ENCODE measurements around the gene KCNQ2. TPM values are rescaled to one million over a fixed set of nuclear protein-coding genes. Genes with fewer than 3 reads are reported as not detected.

KCNQ2 gene
- total RNA-seq, 4 donors from 2014 or later = not detected

- WGBS, 2 donors = 76 to 90% methylated on average over 4 to 6 of the region's 8 CpGs
- H3K27me3 ChIP-seq = peaks cover 0 to 96% (median 1%) of the 10 kb centered on the region in 4 donors
- intact Hi-C loops (cut with DNase I) = no loop called here
- H3K27ac ChIP-seq = no peak overlapping the region
- no peaks in the 10 kb centered on the region for H3K36me3 ChIP-seq
- H3K9me3 ChIP-seq = peaks cover 0 to 15% (median 0%) of the 10 kb centered on the region in 3 donors
- H3K4me3 ChIP-seq = no peak overlapping the region
- no peaks in the 10 kb centered on the region for H3K4me1 ChIP-seq
- TF ChIP-seq POLR2A (IDR thresholded peaks at IDR 0.05) = no peak
- TF ChIP-seq, protein P1, sequence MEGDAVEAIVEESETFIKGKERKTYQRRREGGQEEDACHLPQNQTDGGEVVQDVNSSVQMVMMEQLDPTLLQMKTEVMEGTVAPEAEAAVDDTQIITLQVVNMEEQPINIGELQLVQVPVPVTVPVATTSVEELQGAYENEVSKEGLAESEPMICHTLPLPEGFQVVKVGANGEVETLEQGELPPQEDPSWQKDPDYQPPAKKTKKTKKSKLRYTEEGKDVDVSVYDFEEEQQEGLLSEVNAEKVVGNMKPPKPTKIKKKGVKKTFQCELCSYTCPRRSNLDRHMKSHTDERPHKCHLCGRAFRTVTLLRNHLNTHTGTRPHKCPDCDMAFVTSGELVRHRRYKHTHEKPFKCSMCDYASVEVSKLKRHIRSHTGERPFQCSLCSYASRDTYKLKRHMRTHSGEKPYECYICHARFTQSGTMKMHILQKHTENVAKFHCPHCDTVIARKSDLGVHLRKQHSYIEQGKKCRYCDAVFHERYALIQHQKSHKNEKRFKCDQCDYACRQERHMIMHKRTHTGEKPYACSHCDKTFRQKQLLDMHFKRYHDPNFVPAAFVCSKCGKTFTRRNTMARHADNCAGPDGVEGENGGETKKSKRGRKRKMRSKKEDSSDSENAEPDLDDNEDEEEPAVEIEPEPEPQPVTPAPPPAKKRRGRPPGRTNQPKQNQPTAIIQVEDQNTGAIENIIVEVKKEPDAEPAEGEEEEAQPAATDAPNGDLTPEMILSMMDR (IDR thresholded peaks at IDR 0.05) = no peak
- no peak for DNase-seq
These were observed 32.8 kb upstream of the KCNQ2 start for GRCh38 chr20:63505281-63505680.

DNA sequence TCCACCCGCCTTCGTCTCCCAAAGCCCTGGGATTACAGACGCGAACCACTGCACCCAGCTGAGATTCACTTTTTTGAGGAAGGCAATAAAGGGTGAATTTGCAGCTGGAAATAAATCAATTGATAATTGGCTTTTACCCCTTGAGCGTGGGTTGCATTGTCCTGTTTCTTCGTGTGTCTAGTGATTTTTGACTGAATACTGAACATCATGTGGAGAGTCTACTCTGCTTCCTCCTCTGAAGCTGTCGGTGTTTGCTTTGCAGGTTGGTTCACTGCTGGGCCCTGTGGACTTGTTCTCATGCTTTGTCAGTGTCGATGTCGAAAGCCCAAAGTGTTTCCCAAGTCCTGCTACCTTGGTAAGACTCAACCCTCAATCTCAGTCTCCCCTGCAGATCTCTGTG lies 32.2 kb upstream of the KCNQ2 start:
- peaks cover under 1 to 2% (median under 1%) of the 10 kb centered on the region in 3 donors for H3K4me1 ChIP-seq
- TF ChIP-seq, protein P1 (IDR thresholded peaks at IDR 0.05) = no peak
- no peak for TF ChIP-seq POLR2A (IDR thresholded peaks at IDR 0.05)
- no peak overlapping the region for H3K27ac ChIP-seq
- no peak for DNase-seq
- peaks cover 0 to 96% (median 4%) of the 10 kb centered on the region in 4 donors for H3K27me3 ChIP-seq
- H3K4me3 ChIP-seq = no peak overlapping the region
- peaks cover 0 to 15% (median 0%) of the 10 kb centered on the region in 3 donors for H3K9me3 ChIP-seq
- no peaks in the 10 kb centered on the region for H3K36me3 ChIP-seq
- intact Hi-C loops (cut with DNase I) = no loop called here
- WGBS, 2 donors = 86 to 91% methylated on average over 8 to 9 of the region's 9 CpGs

DNA sequence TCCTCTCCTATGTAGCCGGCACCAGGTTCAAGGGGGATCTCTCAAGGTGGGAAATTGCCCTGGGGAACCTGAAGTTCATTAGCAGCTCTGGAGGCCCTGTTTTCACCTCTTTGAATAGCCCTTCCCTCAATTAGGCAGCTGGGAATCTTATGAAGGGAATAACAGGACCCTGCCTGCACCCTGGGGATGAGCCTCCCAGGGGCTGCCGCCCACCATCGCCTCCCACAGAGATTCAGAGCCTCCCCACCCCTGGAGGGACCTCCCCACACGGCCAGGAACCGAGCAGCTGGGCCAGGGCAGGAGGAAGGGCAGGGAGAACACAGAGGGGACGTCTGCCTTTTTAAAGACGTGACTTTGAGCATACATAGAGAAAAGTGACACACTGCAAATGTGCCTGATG lies 31.1 kb upstream of the KCNQ2 start:
- H3K36me3 ChIP-seq = no peaks in the 10 kb centered on the region
- no peak overlapping the region for H3K4me3 ChIP-seq
- H3K27me3 ChIP-seq = peaks cover 0 to 98% (median 7%) of the 10 kb centered on the region in 4 donors
- TF ChIP-seq, protein P1 (IDR thresholded peaks at IDR 0.05) = no peak
- TF ChIP-seq POLR2A (IDR thresholded peaks at IDR 0.05) = no peak
- H3K4me1 ChIP-seq = peaks cover 5 to 14% (median 12%) of the 10 kb centered on the region in 3 donors
- H3K27ac ChIP-seq = no peak overlapping the region
- DNase-seq = no peak
- WGBS, 2 donors = 21 to 33% methylated on average over 2 to 3 of the region's 7 CpGs
- H3K9me3 ChIP-seq = peaks cover 0 to 15% (median 0%) of the 10 kb centered on the region in 3 donors
- intact Hi-C loops (cut with DNase I) = no loop called here

- WGBS, 2 donors = no CpG with 5 or more reads among the region's 15 CpGs
These were observed 30.3 kb upstream of the KCNQ2 start for GRCh38 chr20:63502671-63503172.

More at GRCh38 chr20:63502671-63503172, 30.3 kb upstream of the KCNQ2 start:
- Histone ChIP-seq H3K4me3 (no peak overlapping the region), H3K4me1 (peaks cover 9 to 22% (median 20%) of the 10 kb centered on the region in 3 donors), H3K36me3 (no peaks in the 10 kb centered on the region), H3K9me3 (peaks cover 0 to 15% (median 0%) of the 10 kb centered on the region in 3 donors), H3K27ac (no peak overlapping the region), H3K27me3 (peaks cover 0 to 98% (median 14%) of the 10 kb centered on the region in 4 donors)
- DNase-seq = no peak
- TF ChIP-seq, protein P1 (IDR thresholded peaks at IDR 0.05) = no peak
- no peak for TF ChIP-seq POLR2A (IDR thresholded peaks at IDR 0.05)
- intact Hi-C loops (cut with DNase I) = no loop called here
